Astrocyte of the hippocampus (primary cell): ENCODE data around the gene MTMR1.

Experiments used
- DNase-seq: peaks from one replicate; pipeline ENCODE4 v3.0.0; 2011; ENCODE audit warnings: low read depth, low spot score

Gene MTMR1

DNA sequence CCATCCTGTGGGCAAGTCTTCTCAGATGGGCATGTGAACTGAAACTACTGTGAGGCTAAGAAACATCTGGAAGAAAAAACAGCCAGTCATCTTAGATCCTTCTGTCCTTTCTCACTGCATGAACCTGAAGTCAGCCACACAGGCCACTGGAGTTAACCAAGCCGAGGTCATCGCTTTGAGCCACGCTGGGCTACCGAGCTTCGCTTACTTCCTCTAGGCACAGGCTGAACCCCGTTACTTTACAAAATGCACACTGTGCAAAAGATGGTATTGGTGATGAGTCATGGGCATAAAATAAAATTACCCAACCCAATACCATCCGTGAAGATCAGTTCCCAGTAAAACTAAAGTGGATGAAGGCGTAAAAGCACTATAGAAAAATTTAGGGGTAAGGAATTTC lies 86.2 kb downstream of the MTMR1 start:
- DNase-seq, result no peak

DNA sequence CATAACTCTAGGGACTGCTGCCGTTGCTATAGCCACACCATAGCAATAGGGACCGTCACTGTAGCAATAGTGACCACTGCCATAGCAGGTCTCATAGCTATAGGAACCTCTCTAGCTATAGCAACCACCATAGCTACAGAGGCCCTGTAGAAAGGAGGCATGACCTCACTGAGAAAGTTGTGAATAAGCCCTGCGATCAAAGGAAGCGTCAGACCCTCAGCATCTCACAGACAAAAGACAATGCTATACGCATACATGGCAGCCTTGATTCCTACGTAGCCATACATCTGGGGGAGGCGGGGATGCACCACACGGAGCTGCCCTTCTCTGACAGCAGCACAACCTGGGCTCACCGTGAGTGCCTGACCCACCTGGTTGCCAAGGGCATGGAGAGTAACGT lies 88.5 kb downstream of the MTMR1 start:
- no peak for DNase-seq

DNA sequence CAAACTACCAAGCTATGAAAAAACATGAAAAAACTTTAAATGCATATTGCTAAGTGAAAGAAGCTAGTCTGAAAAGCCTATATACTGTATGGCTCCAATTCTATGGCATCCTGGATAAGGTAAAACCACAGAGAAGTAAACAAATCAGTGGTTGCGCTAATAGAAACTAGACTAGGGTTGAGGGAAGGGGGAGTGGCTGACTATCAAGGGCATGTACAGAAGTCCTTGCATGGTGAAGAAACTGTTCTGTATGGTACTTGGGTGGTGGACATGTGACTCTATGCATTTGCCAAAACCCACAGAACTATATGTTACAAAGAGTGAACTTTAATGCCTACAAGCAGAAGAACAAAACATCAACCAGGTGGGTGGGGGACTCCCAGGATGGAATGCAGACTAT lies 96.8 kb downstream of the MTMR1 start:
- no peak for DNase-seq

DNA sequence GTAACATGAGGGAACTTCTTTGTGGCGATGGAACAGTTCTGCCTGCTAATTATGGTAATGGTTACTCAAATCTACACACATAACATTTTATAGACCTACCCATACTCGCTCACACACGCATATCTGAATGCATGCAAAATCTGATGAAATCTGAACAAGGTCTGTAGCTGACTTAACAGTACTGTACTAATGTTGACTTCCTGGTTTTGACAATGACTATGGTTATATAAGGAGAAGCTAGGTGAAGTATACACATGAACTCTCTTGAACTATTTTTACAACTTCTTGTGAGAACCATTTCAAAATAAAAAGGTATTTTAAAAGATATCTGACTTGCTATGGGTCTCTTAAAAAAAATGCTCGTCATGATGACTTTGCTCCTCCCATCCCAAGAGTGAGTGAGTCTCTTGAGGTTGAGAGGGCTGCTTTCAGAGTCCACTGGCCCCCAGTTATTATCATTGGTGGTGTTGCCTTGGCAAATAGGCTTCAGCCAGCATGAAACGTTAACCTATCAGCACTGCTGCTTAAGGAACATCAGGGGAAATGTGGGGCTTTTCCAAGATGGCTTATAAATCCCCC lies 99.8 kb downstream of the MTMR1 start:
- no peak for DNase-seq

DNA sequence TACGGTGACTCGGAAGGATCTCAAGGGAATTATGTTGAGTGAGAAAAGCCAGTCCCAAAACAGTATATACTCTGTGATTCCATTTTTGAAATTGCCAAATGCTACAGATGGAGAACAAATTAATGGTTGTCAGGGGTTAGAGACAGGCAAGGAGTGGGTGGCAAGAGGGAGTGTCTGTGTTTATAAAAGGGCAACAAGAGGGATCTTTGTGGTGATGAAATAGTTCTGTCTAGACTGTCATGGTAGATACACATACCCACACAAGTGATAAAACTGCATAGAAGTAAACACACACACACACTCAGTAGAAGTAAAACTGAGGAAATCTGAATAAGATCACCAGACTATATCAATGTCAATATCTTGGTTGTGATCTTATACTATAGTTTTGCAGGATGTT lies 112.5 kb downstream of the MTMR1 start:
- no peak for DNase-seq

DNA sequence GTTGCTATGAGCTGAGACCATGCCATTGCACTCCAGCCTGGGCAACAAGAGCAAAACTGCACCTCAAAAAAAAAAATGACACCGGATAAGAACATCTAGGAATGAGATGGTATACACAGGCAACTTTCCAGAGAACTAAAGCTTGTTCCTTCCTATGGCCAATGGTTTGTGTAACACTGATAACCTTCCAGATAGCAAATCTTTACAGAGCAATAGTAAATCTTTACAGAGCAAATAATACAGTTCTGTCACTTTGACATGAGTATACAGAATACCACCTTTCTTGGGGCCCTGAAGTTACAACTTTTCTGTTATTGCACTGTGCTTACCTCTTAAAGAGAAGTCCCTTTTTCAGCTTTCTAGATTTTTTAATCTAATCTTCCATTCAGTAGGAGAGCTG lies 113.6 kb downstream of the MTMR1 start:
- no peak for DNase-seq

DNA sequence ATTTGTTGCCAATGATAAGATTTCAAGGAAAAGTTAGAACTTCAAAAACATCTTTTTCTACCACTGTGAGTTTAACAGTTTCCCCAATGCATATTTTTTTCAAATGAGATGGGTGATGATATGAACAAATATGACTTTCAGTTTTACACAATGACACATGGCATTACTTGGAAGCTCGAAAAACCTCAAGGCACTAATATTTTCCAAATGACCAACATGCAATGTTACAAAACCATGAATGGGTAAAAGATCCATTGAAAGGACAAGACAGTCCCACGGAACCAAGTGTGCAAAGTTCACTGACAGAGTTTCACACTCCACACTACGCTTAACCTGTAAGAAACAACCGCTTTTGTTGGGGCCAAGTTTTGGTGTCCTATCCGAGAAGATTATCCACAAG lies 120.7 kb downstream of the MTMR1 start:
- DNase-seq, result no peak
